ENCODE measurements around the gene LDLR. TPM values are rescaled to one million over a fixed set of nuclear protein-coding genes. Genes with fewer than 3 reads are reported as not detected.

Gene LDLR
- total RNA-seq, 1 donor from 2014 or later, result 121 TPM

GRCh38 chr19:11106477-11106876, 17.2 kb downstream of the LDLR start:
- Mint-ChIP-seq H3K9me3 (ENCODE audit: low read depth) (no peaks in the 10 kb centered on the region), H3K36me3 (ENCODE audit: low read depth) (peaks cover 32% of the 10 kb centered on the region), H3K27ac (ENCODE audit: unreplicated experiment) (no peak overlapping the region), H3K4me3 (ENCODE audit: unreplicated experiment) (no peak overlapping the region), H3K27me3 (ENCODE audit: low read depth) (no peaks in the 10 kb centered on the region), H3K4me1 (ENCODE audit: low read depth) (no peaks in the 10 kb centered on the region)
- no peak for DNase-seq (ENCODE audit: low spot score)
- TF ChIP-seq CTCF (IDR thresholded peaks at IDR 0.05), result no peak

- Mint-ChIP-seq H3K9me3 (ENCODE audit: low read depth) (no peaks in the 10 kb centered on the region), H3K36me3 (ENCODE audit: low read depth) (peaks cover 29% of the 10 kb centered on the region), H3K4me3 (ENCODE audit: unreplicated experiment) (no peak overlapping the region), H3K27me3 (ENCODE audit: low read depth) (no peaks in the 10 kb centered on the region), H3K4me1 (ENCODE audit: low read depth) (no peaks in the 10 kb centered on the region), H3K27ac (ENCODE audit: unreplicated experiment) (no peak overlapping the region)
- DNase-seq (ENCODE audit: low spot score), result no peak
- TF ChIP-seq CTCF (IDR thresholded peaks at IDR 0.05), result no peak
Observed at GRCh38 chr19:11108746-11109145, 19.5 kb downstream of the LDLR start.

GRCh38 chr19:11111117-11111770, 22.0 kb downstream of the LDLR start:
- no peak overlapping the region for H3K4me3 Mint-ChIP-seq (ENCODE audit: unreplicated experiment)
- H3K27ac Mint-ChIP-seq (ENCODE audit: unreplicated experiment), result no peak overlapping the region
- H3K27me3 Mint-ChIP-seq (ENCODE audit: low read depth), result no peaks in the 10 kb centered on the region
- H3K36me3 Mint-ChIP-seq (ENCODE audit: low read depth), result peaks cover 32% of the 10 kb centered on the region
- H3K9me3 Mint-ChIP-seq (ENCODE audit: low read depth), result no peaks in the 10 kb centered on the region
- no peak for DNase-seq (ENCODE audit: low spot score)
- no peak for TF ChIP-seq CTCF (IDR thresholded peaks at IDR 0.05)
- no peaks in the 10 kb centered on the region for H3K4me1 Mint-ChIP-seq (ENCODE audit: low read depth)

DNA sequence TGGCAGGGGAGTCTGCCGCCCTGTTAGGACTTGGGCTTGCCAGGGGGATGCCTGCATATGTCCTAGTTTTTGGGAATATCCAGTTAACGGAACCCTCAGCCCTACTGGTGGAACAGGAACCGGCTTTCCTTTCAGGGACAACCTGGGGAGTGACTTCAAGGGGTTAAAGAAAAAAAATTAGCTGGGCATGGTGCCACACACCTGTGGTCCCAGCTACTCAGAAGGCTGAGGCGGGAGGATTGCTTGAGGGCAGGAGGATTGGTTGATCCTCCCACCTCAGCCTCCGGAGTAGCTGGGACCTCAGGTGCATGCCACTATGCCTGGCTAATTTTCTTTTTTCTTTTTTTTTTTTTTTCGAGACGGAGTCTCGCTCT, 22.5 kb downstream of the LDLR start:
- no peak overlapping the region for H3K27ac Mint-ChIP-seq (ENCODE audit: unreplicated experiment)
- no peaks in the 10 kb centered on the region for H3K4me1 Mint-ChIP-seq (ENCODE audit: low read depth)
- DNase-seq (ENCODE audit: low spot score), result no peak
- H3K4me3 Mint-ChIP-seq (ENCODE audit: unreplicated experiment), result no peak overlapping the region
- TF ChIP-seq CTCF (IDR thresholded peaks at IDR 0.05), result no peak
- no peaks in the 10 kb centered on the region for H3K9me3 Mint-ChIP-seq (ENCODE audit: low read depth)
- no peaks in the 10 kb centered on the region for H3K27me3 Mint-ChIP-seq (ENCODE audit: low read depth)
- peaks cover 33% of the 10 kb centered on the region for H3K36me3 Mint-ChIP-seq (ENCODE audit: low read depth)

DNA sequence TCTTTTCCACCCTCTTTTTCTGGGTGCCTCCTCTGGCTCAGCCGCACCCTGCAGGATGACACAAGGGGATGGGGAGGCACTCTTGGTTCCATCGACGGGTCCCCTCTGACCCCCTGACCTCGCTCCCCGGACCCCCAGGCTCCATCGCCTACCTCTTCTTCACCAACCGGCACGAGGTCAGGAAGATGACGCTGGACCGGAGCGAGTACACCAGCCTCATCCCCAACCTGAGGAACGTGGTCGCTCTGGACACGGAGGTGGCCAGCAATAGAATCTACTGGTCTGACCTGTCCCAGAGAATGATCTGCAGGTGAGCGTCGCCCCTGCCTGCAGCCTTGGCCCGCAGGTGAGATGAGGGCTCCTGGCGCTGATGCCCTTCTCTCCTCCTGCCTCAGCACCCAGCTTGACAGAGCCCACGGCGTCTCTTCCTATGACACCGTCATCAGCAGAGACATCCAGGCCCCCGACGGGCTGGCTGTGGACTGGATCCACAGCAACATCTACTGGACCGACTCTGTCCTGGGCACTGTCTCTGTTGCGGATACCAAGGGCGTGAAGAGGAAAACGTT, 24.0 kb downstream of the LDLR start:
- no peak for TF ChIP-seq CTCF (IDR thresholded peaks at IDR 0.05)
- Mint-ChIP-seq H3K9me3 (ENCODE audit: low read depth) (no peaks in the 10 kb centered on the region), H3K27ac (ENCODE audit: unreplicated experiment) (no peak overlapping the region), H3K4me1 (ENCODE audit: low read depth) (no peaks in the 10 kb centered on the region), H3K27me3 (ENCODE audit: low read depth) (no peaks in the 10 kb centered on the region), H3K36me3 (ENCODE audit: low read depth) (peaks cover 38% of the 10 kb centered on the region), H3K4me3 (ENCODE audit: unreplicated experiment) (no peak overlapping the region)
- DNase-seq (ENCODE audit: low spot score), result no peak

Measured in chondrocyte (in vitro differentiated cells).